K562 (cell line): ENCODE results near the gene RNF144A. TPM values are rescaled to one million over a fixed set of nuclear protein-coding genes. Genes with fewer than 3 reads are reported as not detected.

Source experiments
- ARNT ChIP-seq, 2 experiments: fragments of 450-650 bp; IDR thresholded peaks; 2 replicates each; pipeline ENCODE4 v1.6.1; 2016; ENCODE audit warnings: mild to moderate bottlenecking in 1 of 2
- BHLHE40 ChIP-seq: IDR thresholded peaks from 2 replicates; pipeline ENCODE4 v1.6.1; 2011; ENCODE audit warnings: low read length, improper control_type of control experiment
- CAMTA2 ChIP-seq: fragments of 250-450 bp; sonication (Bioruptor Pico); conservative IDR thresholded peaks from 2 replicates; pipeline ENCODE4 v1.5.1; 2022
- ETV6 ChIP-seq, 3 experiments: fragments of 150-350 bp in 1 of 3; sonication (generic) in 1 of 3; formaldehyde crosslinking in 1 of 3; IDR thresholded peaks; 2 replicates each; pipeline versions ENCODE4 v1.6.1 to v1.8.0; 2014 to 2022; ENCODE audit warnings: borderline replicate concordance in 2 of 3, low read depth in 2 of 3, antibody characterized with exemption in 1 of 3, low read length in 1 of 3, mild to moderate bottlenecking in 1 of 3, missing genetic modification reagents in 1 of 3
- KLF1 ChIP-seq: fragments of 450-650 bp; IDR thresholded peaks from 2 replicates; pipeline ENCODE4 v1.6.1; 2016; ENCODE audit warnings: missing genetic modification characterization, missing compliant biosample characterization
- LARP7 ChIP-seq: fragments of 450-650 bp; IDR thresholded peaks from 2 replicates; pipeline ENCODE4 v1.6.1; 2016
- MIER1 ChIP-seq: fragments of 450-650 bp; IDR thresholded peaks from 2 replicates; pipeline ENCODE4 v1.6.1; 2016; ENCODE audit warnings: antibody characterized with exemption, mild to moderate bottlenecking, low read depth
- NFE2 ChIP-seq: IDR thresholded peaks from 2 replicates; pipeline ENCODE4 v1.6.1; 2014; ENCODE audit warnings: antibody characterized with exemption, low read depth
- NFYB ChIP-seq: IDR thresholded peaks from 2 replicates; pipeline ENCODE4 v1.6.1; 2011; ENCODE audit warnings: mild to moderate bottlenecking, moderate library complexity; ENCODE audit not compliant: insufficient read length; ENCODE audit errors: extremely low read depth
- PURB ChIP-seq: sonication (generic); formaldehyde crosslinking; IDR thresholded peaks from 2 replicates; pipeline ENCODE4 v1.9.0; 2021; ENCODE audit warnings: low read depth, mild to moderate bottlenecking, missing genetic modification reagents
- RBM22 ChIP-seq: fragments of 200-400 bp; formaldehyde crosslinking; IDR thresholded peaks from 2 replicates; pipeline ENCODE4 v1.6.1; 2018; ENCODE audit warnings: low read length, low read depth; ENCODE audit not compliant: poor library complexity, severe bottlenecking
- RHOXF2B ChIP-seq: fragments of 250-450 bp; sonication (Bioruptor Pico); conservative IDR thresholded peaks from 2 replicates; pipeline ENCODE4 v1.5.1; 2021
- SIRT6 ChIP-seq: IDR thresholded peaks from one replicate; pipeline ENCODE4 v1.6.1; 2012; ENCODE audit warnings: low read depth, mild to moderate bottlenecking, control low read depth, inconsistent platforms, low read length, moderate library complexity
- SLC30A9 ChIP-seq: fragments of 250-450 bp; sonication (Bioruptor Pico); IDR thresholded peaks from 2 replicates; pipeline ENCODE4 v1.8.0; 2022; ENCODE audit warnings: mild to moderate bottlenecking, moderate library complexity
- SMAD2 ChIP-seq: fragments of 150-350 bp; IDR thresholded peaks from 2 replicates; pipeline ENCODE4 v1.6.1; 2014; ENCODE audit warnings: low read depth, mild to moderate bottlenecking, low read length
- SNRNP70 ChIP-seq: fragments of 200-400 bp; formaldehyde crosslinking; optimal IDR thresholded peaks from 2 replicates; pipeline ENCODE3; 2017; ENCODE audit warnings: low read depth, low read length
- STAT5A ChIP-seq: IDR thresholded peaks from 2 replicates; pipeline ENCODE4 v1.6.1; 2012; ENCODE audit warnings: low read length, inconsistent platforms, borderline replicate concordance
- STAT5B ChIP-seq: fragments of 250-450 bp; sonication (Bioruptor Pico); IDR thresholded peaks from 2 replicates; pipeline ENCODE4 v1.8.0; 2021; ENCODE audit warnings: mild to moderate bottlenecking, inconsistent platforms
- TEAD1 ChIP-seq, 2 experiments: fragments of 450-650 bp in 1 of 2; sonication (generic) in 1 of 2; formaldehyde crosslinking; IDR thresholded peaks; 2 replicates each; pipeline versions ENCODE4 v1.4.0 to v1.8.0; 2020 to 2022; ENCODE audit warnings: mild to moderate bottlenecking in 2 of 2, missing genetic modification reagents in 1 of 2
- ZNF324 ChIP-seq: fragments of 250-450 bp; sonication (Bioruptor Pico); IDR thresholded peaks from 2 replicates; pipeline ENCODE4 v1.4.0; 2020; ENCODE audit warnings: mild to moderate bottlenecking
- ZNF586 ChIP-seq: fragments of 450-650 bp; formaldehyde crosslinking; conservative IDR thresholded peaks from 2 replicates; pipeline ENCODE4 v1.4.0; 2020; ENCODE audit warnings: mild to moderate bottlenecking, moderate library complexity
- ZNF695 ChIP-seq: fragments of 450-650 bp; formaldehyde crosslinking; IDR thresholded peaks from 2 replicates; pipeline ENCODE4 v1.4.0; 2020; ENCODE audit warnings: mild to moderate bottlenecking, moderate library complexity
- ZNF75A ChIP-seq: fragments of 450-650 bp; formaldehyde crosslinking; IDR thresholded peaks from 2 replicates; pipeline ENCODE4 v1.4.0; 2020; ENCODE audit warnings: mild to moderate bottlenecking
- polyA plus RNA-seq, 8 experiments: library from polyadenylated mRNA; depleted of rRNA in 4 of 8; stranded (reverse) in 5 of 8; unstranded in 3 of 8; fragments of >200 nt; fragmentation: Nextera tagmentation in 2 of 8; fragmentation: Illumina TruSeq in 1 of 8; extraction: Ambion mirVana in 2 of 8; extraction: Trizol in 1 of 8; gene quantifications; 2 replicates each; pipeline versions ENCODE4 v1.2.1 to v1.2.3, GENCODE V29; 2011 to 2014; ENCODE audit warnings: inconsistent platforms in 1 of 8, missing spikeins in 1 of 8
- total RNA-seq, 7 experiments: library from RNA; depleted of rRNA in 6 of 7; stranded (reverse); fragments of >200 nt in 6 of 7; fragmentation: Illumina TruSeq in 2 of 7; extraction: Trizol in 2 of 7; gene quantifications; 2 replicates each; pipeline versions ENCODE4 v1.2.1 to v1.2.3, GENCODE V29; 2011 to 2021; ENCODE audit warnings: low replicate concordance in 1 of 7
- TF ChIP-seq, protein P1 (sequence below): fragments of 250-450 bp; sonication (Bioruptor Pico); IDR thresholded peaks from 2 replicates; pipeline ENCODE4 v1.8.0; 2021; ENCODE audit warnings: moderate library complexity, mild to moderate bottlenecking, inconsistent platforms
- TF ChIP-seq, protein P2 (sequence below): sonication (generic); formaldehyde crosslinking; IDR thresholded peaks from 2 replicates; pipeline ENCODE4 v1.8.0; 2022; ENCODE audit warnings: mild to moderate bottlenecking, missing genetic modification reagents
- TF ChIP-seq, protein P3 (sequence below): fragments of 450-650 bp; formaldehyde crosslinking; IDR thresholded peaks from 2 replicates; pipeline ENCODE4 v1.4.0; 2020; ENCODE audit warnings: mild to moderate bottlenecking, moderate library complexity
- TF ChIP-seq, protein P4 (sequence below), 2 experiments: fragments of 450-650 bp in 1 of 2; sonication (generic) in 1 of 2; formaldehyde crosslinking; conservative IDR thresholded peaks; 2 replicates each; pipeline versions ENCODE4 v1.4.0 to v1.8.1; 2020 to 2022; ENCODE audit warnings: mild to moderate bottlenecking in 1 of 2, missing genetic modification reagents in 1 of 2

RNF144A gene
- total and polyA plus RNA-seq, 9 of the 15 experiments (the other 6 are each of a cell fraction or from before 2014, with no cell fraction given): 0.96 to 11.3 (median 6.2) TPM

DNA sequence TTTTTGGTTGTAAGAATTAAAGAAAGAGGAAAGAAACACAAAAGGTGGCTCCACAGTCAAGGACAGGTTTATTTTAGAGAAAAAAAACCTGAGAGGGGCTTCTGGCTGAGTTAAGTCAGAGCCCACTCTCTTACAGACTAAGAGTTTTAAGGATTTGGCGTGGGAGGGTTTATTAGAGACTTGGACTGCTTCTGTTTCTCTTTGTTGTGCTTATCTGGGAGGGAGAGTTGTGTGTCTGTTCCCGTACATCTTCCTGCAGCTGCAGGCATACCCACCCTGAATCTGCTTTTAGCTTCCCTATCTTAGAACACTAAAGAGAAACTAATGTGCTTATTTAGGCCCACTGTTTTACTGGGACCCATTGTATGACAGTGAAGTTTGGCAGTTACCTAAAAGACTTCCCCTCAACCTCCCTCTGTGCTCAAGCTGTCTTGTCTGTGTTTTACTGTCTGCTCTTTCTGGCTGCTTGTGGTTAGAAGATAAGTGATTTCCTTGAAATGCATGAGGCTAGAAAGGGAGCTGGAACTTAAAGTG lies 36.9 kb upstream of the RNF144A start (continued):
- TF ChIP-seq, protein P1, sequence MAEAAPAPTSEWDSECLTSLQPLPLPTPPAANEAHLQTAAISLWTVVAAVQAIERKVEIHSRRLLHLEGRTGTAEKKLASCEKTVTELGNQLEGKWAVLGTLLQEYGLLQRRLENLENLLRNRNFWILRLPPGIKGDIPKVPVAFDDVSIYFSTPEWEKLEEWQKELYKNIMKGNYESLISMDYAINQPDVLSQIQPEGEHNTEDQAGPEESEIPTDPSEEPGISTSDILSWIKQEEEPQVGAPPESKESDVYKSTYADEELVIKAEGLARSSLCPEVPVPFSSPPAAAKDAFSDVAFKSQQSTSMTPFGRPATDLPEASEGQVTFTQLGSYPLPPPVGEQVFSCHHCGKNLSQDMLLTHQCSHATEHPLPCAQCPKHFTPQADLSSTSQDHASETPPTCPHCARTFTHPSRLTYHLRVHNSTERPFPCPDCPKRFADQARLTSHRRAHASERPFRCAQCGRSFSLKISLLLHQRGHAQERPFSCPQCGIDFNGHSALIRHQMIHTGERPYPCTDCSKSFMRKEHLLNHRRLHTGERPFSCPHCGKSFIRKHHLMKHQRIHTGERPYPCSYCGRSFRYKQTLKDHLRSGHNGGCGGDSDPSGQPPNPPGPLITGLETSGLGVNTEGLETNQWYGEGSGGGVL (CRISPR knock-in tag): no peak
- no peak for TF ChIP-seq RBM22
- no peak for TF ChIP-seq NFYB
- peak; percentile 98 for TF ChIP-seq STAT5A
- TF ChIP-seq SNRNP70: no peak
- TF ChIP-seq TEAD1 (CRISPR knock-in tag; IDR thresholded peaks at IDR 0.05): peak in 1 of 2 experiments; percentile 4; a peak in 1 of 4 replicates
- no peak for TF ChIP-seq LARP7
- TF ChIP-seq, protein P2, sequence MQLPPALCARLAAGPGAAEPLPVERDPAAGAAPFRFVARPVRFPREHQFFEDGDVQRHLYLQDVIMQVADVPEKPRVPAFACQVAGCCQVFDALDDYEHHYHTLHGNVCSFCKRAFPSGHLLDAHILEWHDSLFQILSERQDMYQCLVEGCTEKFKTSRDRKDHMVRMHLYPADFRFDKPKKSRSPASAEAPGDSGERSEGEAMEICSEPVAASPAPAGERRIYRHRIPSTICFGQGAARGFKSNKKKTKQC (CRISPR knock-in tag): no peak
- no peak for TF ChIP-seq RHOXF2B
- 0 out of 4 replicates have a peak, but pooled peaks of 1 of the 2 experiments have one; percentile 47 for TF ChIP-seq ARNT (IDR thresholded peaks at IDR 0.05)
- TF ChIP-seq SLC30A9: no peak
- TF ChIP-seq PURB (CRISPR knock-in tag): no peak
- TF ChIP-seq ETV6 (IDR thresholded peaks at IDR 0.05; ENCODE audit: borderline replicate concordance in 1 of 2, low read depth in 2 of 2, low read length in 1 of 2): 0 out of 4 replicates have a peak, but pooled peaks of 1 of the 2 experiments have one; percentile 58
- no peak for TF ChIP-seq ETV6 (CRISPR knock-in tag; IDR thresholded peaks at IDR 0.05; ENCODE audit: borderline replicate concordance)
- no peak for TF ChIP-seq SIRT6
- TF ChIP-seq ZNF695 (CRISPR knock-in tag): no peak
- TF ChIP-seq ZNF324 (CRISPR knock-in tag): no peak
- no peak for TF ChIP-seq STAT5B (CRISPR knock-in tag)
- no peak for TF ChIP-seq SMAD2
- TF ChIP-seq, protein P3, sequence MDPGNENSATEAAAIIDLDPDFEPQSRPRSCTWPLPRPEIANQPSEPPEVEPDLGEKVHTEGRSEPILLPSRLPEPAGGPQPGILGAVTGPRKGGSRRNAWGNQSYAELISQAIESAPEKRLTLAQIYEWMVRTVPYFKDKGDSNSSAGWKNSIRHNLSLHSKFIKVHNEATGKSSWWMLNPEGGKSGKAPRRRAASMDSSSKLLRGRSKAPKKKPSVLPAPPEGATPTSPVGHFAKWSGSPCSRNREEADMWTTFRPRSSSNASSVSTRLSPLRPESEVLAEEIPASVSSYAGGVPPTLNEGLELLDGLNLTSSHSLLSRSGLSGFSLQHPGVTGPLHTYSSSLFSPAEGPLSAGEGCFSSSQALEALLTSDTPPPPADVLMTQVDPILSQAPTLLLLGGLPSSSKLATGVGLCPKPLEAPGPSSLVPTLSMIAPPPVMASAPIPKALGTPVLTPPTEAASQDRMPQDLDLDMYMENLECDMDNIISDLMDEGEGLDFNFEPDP (CRISPR knock-in tag): no peak
- TF ChIP-seq MIER1: 0 out of 2 replicates have a peak, but pooled peaks have one; percentile 41
- TF ChIP-seq CAMTA2 (CRISPR knock-in tag): no peak
- TF ChIP-seq ZNF586 (CRISPR knock-in tag): no peak
- TF ChIP-seq ZNF75A (CRISPR knock-in tag): no peak
- no peak for TF ChIP-seq KLF1 (tag)
- 0 out of 2 replicates have a peak, but pooled peaks have one; percentile 31 for TF ChIP-seq NFE2
- TF ChIP-seq, protein P4, sequence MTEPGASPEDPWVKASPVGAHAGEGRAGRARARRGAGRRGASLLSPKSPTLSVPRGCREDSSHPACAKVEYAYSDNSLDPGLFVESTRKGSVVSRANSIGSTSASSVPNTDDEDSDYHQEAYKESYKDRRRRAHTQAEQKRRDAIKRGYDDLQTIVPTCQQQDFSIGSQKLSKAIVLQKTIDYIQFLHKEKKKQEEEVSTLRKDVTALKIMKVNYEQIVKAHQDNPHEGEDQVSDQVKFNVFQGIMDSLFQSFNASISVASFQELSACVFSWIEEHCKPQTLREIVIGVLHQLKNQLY (CRISPR knock-in tag; conservative IDR thresholded peaks at IDR 0.05): no peak
- TF ChIP-seq BHLHE40: no peak
